Right renal pelvis (tissue), 4 donors: ENCODE measurements around the gene MYCN. TPM values are rescaled to one million over a fixed set of nuclear protein-coding genes. Genes with fewer than 3 reads are reported as not detected.
"Not testable (repeated sequence)": the region's sequence is repeated elsewhere in the genome, so short reads cannot be mapped to it uniquely, and the experiment has no call there.

Experiments
- DNase-seq, 4 donors: peaks; one replicate each; pipeline ENCODE4 v3.0.0-alpha.2; 2013; ENCODE audit warnings: low read depth in 4 of 4, low spot score in 3 of 4, missing footprints in 1 of 4
- polyA plus RNA-seq, 4 donors: library from polyadenylated mRNA; unstranded; fragments of 120-200 nt; gene quantifications; one replicate each; pipeline ENCODE4 v1.2.1, GENCODE V29; 2013; ENCODE audit not compliant: insufficient read length in 4 of 4

The MYCN gene
- polyA plus RNA-seq, 4 donors: 31.7 to 37.1 (median 36.3) TPM

DNA sequence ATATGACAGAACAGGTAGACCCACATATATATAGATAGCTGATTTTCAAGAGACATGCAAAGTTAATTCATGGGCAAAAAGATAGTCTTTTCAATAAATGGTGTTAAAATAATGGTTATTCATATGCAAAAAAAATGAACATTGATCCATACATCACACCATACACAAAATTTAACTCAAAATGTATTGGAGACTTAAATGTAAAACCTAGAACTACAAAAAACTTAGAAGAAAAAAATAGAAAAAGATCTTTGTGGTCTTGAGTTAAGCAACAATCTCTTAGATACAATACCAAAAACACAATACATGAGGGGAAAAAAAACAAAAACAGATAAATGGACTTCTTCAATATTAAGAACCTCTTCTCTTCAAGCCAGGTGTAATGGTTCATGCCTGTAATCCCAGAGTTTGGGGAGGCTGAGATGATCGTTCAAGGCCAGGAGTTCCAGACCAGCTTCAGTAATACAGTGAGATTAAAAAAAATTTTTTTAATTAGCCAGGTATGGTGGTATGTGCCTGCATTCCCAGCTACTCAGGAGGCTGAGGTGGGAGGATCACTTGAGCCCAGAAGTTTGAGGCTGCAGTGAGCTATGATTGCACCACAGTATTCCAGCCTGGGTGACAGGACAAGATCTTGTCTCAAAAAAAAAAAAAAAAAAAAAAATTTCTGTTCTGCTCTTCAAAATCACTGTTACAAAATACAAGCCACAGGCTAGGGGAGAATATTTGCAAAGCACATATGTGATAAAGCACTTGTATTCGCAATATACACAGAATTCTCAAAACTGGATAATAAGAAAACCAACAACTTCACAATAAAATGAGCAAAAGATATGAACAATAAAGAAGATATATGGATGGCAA, 32.7 kb upstream of the MYCN start:
- no peak for DNase-seq

DNA sequence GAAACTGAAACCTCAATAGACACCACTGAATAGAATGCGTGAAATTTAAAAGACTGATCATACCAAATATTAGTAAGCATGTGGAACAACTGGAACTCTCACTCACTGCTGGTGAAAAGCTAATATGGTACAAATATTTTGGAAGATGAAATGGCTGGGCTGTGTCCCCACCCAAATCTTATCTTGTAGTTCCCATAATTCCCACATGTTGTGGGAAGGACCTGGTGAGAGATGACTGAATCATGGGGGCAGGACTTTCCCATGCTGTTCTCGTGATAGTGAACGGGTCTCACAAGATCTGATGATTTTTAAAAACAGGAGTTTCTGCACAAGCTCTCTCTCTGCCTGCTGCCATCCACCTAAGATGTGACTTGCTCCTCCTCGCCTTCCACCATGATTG, 32.0 kb upstream of the MYCN start:
- DNase-seq: no peak

DNA sequence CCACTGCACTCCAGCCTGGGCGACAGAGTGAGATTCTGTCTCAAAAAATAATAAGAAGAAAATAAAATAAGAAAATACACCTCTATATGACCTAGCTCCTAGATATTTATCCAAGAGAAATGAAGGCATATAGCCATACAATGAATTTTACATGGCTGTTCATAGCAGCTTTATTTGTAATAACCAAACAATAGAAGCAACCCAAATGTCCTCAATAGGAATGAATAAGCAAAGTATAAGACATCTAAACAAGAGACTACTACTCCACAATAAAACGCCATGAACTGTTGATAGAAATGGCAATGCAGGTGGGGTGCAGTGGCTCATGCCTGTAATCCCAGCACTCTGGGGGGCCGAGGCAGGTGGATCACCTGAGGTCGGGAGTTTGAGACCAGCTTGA, 31.2 kb upstream of the MYCN start:
- DNase-seq: no peak

- DNase-seq: no peak
These were observed 30.6 kb upstream of the MYCN start for GRCh38 chr2:15909736-15910135.

DNA sequence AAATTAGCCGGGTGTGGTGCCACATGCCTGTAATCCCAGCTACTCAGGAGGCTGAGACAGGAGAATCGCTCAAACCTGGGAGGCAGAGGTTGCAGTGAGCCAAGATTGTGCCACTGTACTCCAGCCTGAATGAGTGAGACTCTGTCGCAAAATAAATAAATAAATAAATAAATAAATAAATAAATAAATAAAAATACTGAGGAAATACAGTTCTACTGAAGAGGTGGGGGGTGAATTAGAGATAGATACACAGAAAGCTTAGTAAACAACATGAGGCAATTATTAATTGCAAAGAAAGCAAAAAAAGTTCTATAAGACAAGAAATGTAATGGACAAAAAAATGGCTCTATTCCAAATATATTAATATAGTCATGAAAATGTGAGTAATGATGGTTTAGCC, 29.1 kb upstream of the MYCN start:
- DNase-seq: not testable (repeated sequence)

- no peak for DNase-seq
These were observed 28.7 kb upstream of the MYCN start for GRCh38 chr2:15911686-15912085.

GRCh38 chr2:15912203-15912602, 28.1 kb upstream of the MYCN start:
- no peak for DNase-seq

GRCh38 chr2:15913146-15913545, 27.2 kb upstream of the MYCN start:
- no peak for DNase-seq

GRCh38 chr2:15914596-15915385, 25.6 kb upstream of the MYCN start:
- no peak for DNase-seq

- DNase-seq: not testable (repeated sequence)
These were observed 24.8 kb upstream of the MYCN start for GRCh38 chr2:15915546-15915945.

DNA sequence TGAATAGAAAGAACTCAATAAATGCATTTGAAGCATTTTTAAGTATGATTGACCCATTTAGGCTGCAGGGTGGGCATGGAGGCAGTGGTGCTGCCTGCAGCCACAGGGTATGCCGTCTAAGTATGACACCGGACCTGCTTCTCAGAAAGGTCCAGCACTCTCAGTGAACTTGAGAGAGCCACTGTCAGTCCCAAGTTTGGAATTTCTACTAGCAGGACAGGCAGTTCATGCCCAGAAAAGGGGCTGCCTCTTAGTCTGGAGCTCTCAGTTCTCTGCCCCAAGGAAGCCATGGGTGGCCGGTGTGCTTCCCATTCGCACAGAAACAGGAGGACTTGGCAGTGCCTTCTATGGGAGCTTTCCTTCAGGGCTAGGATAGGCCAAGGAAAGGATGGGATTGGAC, 24.0 kb upstream of the MYCN start:
- no peak for DNase-seq

GRCh38 chr2:15918761-15919356, 21.5 kb upstream of the MYCN start:
- DNase-seq: no peak

DNA sequence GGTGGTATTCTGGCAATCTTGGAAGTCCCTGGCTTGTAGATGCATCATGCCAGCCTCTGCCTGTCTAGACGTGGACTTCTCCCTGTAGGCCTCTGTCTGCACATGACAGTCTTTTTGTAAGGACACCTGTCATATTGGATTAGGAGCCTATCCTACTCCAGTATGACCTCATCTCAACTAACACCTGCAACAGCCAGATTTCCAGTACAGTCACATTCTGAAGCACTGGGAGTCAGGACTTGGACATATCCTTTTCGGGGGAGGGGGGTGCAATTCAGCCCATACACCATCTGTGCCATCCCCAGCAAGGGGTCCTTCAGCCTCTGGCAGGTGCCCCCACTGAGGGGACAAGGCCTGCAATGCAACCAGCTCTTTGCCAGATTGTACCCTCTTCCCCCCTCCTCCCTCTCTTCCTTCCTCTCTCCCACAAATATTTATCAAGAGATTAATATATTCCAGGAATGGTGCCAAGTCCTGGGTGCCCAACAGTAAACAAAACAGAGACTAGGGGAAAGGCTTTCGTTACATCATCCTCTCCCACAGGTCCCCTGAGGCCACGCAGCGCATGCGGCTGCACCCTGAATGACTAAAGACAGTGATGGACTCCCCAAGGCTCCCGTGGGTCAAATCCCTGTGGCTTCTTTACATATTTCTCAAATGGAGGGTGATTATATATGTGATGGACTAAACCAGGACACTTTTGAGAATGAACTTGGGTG, 20.5 kb upstream of the MYCN start:
- DNase-seq: no peak

DNA sequence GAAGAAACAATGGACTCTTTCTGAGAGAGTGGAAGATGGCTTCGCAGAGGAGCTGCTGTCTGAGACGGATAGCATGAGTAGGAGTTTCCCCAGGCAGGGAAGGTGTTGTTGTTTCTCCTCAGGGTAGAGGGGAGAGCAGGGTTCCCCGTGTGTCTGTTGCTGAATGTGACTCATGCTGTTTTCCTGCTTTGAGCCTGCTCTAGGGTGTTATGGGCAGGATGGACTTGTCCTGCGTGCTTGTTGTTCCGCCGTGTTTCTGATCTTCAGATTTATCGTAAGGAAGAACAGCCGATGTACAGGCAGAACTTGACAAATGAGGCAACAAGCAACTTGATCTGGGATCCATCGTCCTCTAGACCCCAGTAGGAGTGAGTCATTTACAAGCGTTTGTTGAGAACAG, 19.7 kb upstream of the MYCN start:
- no peak for DNase-seq

DNA sequence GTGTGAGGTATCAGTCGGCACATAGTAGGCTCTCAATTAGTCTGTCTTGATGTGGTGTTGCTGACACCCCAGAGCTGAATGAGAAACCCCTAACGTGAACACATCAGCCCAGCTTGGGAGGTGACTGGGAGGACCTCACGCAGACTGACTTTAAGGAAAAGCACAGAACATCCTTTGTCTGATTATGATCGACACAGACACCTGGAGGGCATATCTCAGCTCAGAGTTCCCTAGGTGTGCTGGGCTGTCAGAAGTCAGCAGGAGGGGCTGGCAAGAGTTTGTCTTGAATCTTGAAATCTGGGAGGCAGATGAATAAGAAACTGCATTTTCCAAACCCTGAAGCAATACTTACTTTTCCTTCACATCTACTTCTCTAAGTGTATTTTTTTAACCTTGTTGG, 16.8 kb upstream of the MYCN start:
- no peak for DNase-seq

- no peak for DNase-seq
These were observed 14.5 kb upstream of the MYCN start for GRCh38 chr2:15925819-15926218.

- DNase-seq: no peak
These were observed 14.1 kb upstream of the MYCN start for GRCh38 chr2:15926252-15926651.

DNA sequence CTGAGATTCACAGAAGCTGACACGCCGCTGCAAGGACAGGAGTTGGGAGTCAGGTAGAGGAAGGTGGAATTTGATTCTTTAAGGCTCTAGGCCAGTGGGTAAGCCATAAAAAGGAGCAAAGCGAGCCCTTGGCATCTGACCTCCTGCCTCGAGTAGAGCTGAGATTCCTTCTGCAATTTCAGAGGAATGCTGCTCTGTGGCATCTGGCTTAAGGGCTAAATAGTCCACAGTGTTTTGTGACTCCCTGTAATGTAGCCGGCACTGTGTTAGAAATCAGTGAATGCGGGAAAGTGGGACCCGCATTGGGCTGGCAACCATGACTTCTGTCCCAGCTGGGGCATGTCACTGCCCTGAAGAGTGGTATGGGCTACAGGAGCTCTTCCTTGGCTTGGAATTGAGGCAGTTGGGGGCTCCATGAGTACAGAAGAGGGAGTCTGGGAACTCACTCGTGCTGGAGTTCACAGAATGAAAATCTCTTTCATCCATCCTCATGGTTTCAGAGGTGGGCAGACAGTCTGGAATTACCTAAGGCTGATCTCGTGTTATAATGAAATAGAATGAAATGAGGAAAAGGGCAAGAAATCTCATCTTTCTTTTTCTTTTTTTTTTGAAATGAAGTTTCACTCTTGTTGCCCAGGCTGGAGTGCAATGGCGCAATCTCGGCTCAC, 12.7 kb upstream of the MYCN start:
- DNase-seq: no peak

- DNase-seq: not testable (repeated sequence)
These were observed 11.3 kb upstream of the MYCN start for GRCh38 chr2:15929008-15929407.

DNA sequence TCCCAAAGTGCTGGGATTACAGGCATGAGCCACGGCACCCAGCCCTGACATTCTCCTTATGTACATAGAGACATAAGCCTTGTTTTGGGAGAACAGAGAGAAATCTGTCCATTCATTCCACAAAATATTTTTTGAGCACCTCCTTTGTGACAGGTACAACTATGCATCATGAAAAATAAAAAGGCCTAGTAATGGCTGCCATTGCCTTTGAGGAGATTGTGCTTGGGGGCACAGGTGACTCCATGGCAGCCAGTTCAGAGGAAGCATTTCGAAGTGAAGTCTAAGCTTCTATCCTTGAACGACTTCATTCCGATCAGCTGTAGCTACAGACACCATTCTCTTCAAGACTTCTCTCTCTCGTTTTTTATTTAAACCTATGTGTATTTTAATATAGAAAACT, 10.5 kb upstream of the MYCN start:
- DNase-seq: no peak
